GM19328 (cell line): ENCODE data around the gene XPO5.
"Not testable (repeated sequence)": the region's sequence is repeated elsewhere in the genome, so short reads cannot be mapped to it uniquely, and the experiment has no call there.

ENCODE experiments used
- ATAC-seq: cut with Tn5 transposase; IDR thresholded peaks from one replicate; pipeline ENCODE4 v1.9.1; 2021; ENCODE audit warnings: mild to moderate bottlenecking, moderate library complexity; ENCODE audit not compliant: unreplicated experiment

The XPO5 gene

DNA sequence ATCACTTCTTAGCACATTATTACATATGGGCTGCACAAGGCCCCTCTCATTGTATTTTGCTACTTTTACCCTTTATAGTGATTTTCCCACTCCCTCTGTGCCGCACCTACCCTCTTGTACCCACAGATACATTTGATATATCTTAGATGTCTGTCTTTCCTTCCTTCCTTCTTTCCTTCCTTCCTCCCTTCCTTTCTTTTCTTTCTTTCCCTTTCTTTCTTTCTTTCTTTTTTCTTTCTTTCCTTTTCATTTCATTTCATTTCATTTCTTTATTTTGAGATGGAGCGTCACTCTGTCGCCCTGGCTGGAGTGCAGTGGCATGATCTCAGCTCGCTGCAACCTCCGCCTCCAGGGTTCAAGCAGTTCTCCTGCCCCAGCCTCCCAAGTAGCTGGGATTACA lies 12.4 kb upstream of the XPO5 start:
- no peak for ATAC-seq

DNA sequence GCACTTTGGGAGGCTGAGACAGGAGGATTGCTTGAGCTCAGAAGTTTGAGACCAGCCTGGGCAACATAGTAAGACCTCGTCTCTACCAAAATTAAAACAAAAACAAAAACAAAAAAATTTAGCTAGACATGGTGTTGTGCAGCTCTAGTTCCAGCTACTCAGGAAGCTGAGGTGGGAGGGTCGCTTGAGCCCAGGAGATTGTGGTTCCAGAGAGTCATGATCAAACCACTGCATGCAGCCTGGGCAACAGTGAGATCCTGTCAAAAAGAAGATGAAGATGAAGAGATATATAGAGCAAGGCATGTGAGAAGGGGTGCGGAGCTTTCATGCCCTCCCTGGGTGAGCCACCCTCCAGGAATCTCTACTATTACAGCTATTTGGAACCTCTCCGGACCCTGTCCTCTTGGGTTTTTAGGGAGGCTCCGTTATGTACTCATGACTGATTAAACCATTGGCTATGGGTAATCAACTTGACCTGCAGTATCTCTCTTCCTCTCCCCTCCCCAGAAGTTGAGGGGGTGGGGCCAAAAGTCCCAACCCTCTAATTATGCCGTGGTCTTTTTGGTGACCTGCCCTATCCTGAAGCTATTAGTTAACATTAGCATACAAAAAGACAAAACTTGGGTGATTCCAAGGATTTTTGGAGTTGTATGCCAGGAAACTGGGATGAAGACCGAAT lies 9.2 kb upstream of the XPO5 start:
- ATAC-seq = no peak

DNA sequence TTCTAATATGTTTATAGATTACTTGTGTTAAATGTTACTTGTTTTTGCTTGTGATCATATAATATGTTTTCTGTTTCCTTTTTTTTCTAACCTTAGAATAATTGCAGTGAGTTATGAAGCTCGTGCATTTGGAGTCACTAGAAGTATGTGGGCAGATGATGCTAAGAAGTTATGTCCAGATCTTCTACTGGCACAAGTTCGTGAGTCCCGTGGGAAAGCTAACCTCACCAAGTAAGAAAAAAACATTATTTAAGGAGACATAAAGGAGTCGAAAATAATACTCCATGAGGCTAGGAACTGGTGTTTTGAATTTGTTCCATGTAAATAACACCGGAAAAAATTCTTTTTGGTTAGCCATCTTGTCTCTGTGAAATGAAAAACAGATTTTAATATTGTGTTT lies 7.1 kb upstream of the XPO5 start:
- no peak for ATAC-seq

DNA sequence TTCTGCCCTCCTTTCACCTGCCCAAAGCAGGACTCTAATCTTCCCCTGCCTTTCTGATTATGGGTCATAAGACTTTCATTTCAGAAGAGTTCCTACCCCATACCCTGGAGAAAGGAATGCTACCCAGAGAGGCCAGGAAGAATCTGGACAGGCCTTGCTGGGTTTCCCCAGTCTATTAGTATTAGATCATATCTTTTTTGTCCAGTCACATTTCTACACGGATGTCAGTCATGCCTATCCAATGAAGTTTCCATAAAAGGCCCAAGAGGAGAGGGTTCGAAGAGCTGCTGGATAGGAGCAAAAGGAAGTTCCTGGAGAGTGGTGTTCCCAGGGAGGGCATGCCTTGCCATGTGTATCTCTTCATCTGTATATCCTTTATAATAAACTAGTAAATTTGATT lies 3.3 kb upstream of the XPO5 start:
- ATAC-seq = no peak

DNA sequence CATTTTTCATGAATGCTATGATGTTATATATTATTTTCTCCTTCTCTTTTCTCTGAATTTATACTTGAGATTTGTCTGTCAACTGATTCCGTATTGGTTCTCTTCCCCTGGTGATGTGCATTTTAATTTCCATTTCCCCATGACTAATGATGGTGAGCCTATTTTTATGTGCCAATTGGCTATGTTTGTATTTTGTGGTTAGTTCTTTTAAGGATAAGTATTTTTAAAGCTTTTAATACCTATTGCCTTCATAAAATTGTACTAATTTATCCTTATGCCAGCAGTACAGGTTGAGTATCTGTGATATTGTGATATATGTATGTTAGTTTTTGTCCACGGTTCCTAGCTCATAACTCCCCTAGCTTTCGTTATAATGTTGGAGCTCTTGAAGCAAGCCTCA lies 2.9 kb upstream of the XPO5 start:
- no peak for ATAC-seq

DNA sequence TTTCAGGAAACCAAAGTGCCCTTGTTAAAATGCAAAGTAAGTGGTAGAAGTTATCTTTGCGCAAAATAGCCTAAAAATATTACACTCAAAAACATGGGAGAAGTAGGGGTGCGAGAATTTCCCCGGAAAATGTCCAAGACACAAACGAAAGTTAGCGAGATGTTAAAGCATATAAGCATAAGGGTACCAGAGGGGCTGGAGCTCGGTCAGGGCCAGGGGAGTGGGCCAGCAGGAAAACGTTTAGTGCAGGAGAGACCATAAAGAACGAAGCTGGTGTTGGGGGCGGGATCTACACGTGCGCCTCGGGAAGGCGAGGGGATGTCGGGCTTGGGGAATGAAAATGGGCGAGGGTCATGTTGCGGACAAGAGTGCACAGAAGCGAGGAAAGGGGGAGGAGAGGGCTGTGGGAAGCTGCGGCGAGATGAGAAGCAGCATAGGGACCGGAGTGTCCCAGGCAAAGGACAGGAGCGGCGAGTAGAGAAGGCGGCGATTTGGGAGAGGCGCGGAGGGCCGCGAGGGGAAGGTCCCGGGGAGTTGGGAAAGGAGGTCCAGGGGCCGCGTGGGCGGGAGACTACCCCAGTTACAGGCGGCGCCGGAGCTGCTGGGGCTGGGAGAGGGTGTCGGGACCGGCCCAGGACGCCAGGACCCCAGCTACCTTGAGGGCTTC lies 600 bp downstream of the XPO5 start:
- ATAC-seq = no peak

DNA sequence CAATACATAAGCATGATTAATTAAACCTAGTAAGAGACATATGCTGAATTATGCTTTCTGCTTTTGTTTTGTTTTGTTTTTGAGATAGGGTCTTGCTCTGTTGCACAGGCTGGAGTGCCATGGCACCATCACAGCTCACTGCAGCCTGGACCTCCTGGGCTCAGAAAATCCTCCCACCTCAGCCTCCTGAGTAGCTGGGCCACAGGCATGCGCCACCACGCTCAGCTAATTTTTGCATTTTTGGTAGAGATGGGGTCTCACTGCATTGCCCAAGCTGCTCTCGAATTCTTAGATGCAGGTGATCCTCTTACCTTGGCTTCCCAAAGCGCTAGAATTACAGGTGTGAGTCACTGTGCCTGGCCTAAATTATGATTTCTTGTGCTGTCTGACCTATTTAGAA lies 3.8 kb downstream of the XPO5 start:
- ATAC-seq = no peak

DNA sequence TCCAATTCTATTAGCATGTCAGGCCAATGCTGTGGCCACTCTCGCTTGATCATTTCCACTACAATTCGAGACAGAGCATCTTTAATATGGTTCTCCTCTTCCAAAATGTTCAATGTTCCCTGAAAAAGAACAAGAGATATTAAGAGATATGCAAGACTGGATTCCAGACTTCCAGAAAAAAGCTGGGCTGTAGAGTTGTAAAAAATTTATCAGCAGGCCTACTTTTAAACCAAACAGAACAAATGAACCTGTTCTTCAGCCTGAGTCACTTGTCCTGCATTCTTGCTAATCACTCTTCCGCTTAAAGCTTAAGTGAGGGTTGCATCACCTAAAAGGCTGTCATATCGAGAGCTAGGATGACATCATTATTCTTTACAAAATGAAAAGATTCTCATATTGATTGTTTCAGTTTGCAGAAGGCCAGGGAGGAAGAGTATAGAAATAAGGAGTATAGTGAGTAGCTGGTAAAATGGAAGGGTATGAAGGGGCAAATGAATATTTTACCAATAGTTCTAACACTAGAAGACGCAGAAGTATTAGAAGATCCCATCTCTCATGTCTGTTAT lies 4.9 kb downstream of the XPO5 start:
- ATAC-seq = no peak

DNA sequence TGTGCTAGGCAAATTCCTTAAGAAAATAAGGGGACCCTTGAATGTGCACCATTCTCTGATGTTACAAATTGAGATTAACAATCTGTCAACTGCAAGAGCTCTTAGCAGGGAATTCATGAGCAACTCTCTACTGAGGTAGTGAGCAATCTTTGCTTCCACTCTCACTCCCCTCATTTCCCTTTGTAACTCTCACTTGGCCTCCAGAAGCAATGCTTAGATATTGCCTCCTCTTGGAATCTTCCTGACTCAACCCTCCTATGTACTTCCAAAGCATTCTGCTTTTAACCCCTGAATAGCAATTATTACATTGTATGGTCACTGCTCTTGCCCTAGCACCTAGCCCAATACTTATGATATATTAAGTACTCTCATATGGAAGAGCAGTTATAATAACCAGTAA lies 16.5 kb downstream of the XPO5 start:
- no peak for ATAC-seq

DNA sequence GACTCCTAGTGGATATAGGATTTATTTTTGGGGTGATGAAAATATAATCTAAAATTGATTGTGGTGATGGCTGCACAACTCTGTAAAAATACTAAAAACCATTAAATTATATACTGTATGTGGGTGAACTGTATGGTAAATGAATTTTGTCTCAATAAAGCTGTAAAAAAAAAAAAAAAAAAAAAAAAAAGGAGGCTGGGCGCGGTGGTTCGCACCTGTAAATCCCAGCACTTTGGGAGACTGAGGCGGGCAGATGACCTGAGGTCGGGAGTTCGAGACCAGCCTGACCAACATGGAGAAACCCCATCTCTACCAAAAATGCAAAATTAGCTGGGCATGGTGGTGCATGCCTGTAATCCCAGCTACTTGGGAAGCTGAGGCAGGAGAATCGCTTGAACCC lies 18.2 kb downstream of the XPO5 start:
- not testable (repeated sequence) for ATAC-seq

DNA sequence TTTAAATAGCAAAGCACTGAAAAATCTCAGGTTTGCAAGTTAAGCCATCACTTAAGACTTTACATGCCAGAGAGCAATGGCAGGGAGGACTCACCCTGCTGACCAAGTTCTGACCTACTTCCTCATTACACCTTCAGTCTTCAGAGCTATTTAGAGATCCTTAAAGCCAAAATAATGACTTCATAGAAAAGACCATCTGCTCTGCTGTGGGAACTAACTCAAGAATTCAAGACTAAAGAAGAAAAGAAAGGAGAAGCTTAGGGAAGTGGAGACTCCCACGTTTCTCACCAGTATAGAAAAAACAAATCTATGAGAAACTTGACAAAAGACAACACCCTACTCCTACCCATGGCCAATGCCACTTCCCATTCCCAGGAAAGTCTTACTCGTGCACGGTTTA lies 28.6 kb downstream of the XPO5 start:
- no peak for ATAC-seq

DNA sequence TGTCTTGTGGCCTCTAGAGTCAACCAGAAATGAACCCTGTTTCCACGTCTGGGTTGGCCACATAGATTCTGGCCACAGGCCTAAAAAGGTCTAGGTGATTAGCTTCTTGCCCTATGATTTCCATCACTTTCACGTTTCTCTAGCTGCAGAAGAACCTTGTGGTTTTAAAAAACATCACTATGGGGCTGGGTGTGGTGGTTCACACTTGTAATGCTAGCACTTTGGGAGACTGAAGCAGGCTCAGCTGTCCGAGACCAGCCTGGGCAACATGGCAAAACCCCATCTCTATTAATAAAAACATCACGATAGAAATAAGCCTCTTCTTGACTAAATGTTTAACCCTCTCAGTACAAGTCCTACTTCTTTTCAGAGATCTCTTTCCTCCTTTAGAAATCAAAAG lies 31.4 kb downstream of the XPO5 start:
- no peak for ATAC-seq

DNA sequence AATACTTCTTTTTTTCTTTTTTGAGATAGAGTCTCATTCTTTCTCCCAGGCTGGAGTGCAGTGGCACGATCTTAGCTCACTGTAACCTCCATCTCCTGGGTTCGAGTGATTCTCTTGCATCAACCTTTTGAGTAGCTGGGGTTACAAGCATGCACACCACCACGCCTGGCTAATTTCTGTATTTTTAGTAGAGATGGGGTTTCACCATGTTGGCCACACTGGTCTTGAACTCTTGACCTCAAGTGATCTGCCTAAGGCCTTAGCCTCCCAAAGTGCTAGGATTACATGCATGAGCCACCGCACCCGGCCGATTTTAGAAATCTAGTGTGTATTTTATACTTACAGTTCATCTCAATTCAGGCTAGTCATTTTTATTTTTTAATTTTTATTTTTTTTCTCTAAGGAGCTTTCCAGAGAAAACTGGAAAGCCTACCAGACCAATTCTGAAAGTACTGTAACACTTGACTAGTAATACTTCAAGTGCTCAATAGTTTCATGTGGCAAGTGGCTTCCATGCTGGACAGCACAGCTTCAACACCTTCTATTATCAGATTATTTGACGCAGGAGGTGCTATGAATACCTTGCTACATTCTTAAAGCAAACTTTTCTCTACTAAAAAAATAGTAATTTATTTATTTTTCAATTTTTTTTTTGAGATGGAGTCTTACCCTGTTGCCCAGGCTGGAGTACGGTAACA lies 33.9 kb downstream of the XPO5 start:
- ATAC-seq = no peak

DNA sequence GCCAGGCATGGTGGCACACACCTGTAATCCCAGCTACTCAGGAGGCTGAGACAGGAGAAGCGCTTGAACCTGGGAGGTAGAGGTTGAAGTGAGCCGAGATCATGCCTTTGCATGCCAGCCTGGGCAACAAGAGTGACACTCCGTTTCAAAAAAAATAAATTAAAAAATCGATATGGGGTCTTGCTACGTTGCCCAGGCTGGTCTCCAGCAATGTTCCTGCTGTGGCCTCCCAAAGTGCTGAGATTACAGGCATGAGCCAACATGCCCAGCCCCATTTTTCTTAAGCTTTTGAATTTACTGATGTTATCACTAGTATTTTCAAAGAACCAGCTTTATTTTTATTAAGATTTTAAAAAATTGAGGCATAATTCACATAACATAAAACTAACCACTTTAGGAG lies 35.3 kb downstream of the XPO5 start:
- no peak for ATAC-seq

DNA sequence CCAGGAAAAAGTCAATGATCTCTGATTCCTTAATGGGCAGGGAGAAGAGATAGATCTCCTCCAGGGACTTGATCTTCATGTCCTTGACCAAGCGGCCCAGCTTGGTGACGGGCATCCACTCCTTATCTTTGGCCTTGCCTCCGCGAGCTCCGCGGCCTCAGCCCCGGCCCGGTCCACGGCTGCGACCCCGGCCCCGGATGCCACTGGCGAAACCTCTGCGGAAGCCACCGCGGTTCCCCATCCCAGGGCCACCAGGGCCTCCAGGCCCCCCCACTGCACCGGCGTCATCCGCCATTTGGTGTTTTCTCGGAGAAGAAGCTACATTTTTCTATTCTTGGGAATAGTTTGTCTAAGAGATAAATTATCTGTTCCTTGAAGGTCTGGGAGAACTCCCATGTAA lies 36.4 kb downstream of the XPO5 start:
- not testable (repeated sequence) for ATAC-seq

DNA sequence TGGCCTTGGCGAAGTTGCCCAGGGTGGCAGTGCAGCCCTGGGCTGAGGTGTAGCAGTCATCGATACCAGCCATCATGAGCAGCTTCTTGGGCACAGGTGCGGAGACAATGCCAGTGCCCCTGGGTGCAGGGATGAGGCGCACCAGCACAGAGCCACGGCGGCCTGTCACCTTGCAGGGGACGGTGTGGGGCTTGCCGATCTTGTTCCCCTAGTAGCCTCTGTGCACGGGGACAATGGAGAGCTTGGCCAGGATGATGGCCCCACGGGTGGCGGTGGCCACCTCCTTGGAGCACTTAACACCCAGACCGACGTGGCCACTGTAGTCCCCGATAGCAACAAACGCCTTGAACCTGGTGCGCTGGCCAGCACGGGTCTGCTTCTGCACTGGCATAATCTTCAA lies 36.9 kb downstream of the XPO5 start:
- ATAC-seq = not testable (repeated sequence)

DNA sequence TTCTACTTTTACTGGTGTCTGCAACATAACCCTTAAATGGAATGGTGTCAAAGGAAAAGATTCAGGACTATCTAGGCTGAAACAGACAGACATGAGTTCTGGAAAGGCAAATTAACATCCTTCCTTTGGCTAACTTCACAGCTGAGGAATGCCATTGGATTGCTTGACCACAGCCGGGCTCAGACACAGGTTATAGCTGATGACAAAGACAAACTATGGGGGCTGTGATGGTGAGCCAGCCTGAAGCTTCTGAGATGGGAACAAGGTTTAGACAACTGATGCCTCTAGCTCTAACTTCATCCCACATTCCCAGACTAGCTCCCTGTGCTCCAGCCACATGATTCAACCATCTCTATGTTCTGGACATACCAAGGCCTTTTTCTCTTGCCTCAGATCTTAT lies 43.6 kb downstream of the XPO5 start:
- ATAC-seq = no peak

DNA sequence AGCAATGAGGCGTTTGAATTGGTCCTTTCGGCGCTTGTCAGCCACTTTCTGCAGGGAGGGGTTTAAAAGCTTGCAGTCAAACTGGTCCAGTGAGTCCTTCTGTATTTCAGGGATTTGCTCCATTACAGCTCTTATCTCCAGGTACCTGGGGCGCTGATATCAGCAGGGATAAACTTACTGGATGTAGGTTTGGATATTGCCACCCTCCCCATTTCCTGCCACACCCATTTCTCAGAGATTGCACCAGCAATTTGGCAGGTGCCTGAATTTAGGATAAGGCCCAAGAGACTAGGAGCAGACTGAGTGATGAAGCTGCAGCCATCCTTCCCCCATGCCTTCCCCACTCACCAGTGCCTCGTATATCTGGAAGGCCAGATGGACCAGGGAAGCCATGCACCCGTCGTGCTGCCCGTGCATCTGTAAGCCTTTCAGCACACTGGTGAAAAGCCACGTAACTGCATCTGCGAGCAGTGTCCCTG lies 51.3 kb downstream of the XPO5 start:
- ATAC-seq = no peak

DNA sequence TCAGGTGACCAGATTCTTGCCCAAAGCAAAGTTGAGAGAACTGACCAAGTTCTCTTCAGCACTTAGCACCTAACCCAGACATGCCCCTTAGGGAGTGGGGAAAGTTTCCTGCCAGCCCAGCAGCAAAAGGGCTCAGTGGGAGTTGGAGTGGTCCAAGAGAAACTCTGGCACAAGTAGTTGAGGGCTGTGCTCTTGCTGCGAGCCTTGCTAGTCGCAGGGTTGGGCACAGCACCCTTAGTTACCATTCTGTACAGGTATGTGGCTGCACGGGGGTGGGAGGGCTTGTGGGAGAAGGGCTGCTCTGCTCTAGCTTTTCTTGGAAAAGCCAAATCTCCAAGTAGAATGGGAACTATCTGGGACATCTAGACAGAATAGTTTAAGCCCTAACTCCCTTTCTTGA lies 52.6 kb downstream of the XPO5 start:
- no peak for ATAC-seq

DNA sequence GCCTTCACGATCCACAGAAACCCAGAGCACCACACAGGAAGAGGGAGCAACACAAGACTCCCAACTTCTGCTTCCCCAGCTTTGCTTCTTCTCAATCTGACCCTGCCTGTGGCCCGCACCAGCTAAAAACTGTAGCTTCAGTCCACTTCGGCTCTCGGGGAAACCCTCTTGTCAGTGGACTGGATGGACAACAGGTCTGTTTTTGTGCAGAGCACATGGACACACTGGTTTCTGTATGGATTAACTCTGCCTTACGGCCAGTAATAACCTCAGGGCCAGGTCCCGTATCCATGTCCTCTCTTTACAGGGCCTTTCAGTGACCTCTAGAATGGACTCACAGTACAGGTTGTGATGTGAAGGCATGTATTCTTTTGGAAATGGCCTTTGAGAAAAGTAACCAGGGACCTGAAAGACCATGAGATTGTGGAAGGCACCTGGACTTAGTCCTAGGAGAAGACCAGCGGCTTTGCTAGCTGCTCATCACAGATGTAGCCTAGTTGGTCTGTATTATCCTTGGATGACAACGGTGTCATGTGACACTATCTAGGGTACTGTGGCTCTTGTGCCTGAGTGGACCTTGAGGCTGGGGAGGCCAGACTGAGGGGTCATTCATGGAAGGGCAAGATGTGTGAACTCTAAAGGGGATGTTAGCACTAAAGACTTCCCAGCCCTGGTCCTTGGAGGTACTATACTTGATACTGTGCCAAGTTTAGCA lies 53.1 kb downstream of the XPO5 start:
- ATAC-seq = no peak

DNA sequence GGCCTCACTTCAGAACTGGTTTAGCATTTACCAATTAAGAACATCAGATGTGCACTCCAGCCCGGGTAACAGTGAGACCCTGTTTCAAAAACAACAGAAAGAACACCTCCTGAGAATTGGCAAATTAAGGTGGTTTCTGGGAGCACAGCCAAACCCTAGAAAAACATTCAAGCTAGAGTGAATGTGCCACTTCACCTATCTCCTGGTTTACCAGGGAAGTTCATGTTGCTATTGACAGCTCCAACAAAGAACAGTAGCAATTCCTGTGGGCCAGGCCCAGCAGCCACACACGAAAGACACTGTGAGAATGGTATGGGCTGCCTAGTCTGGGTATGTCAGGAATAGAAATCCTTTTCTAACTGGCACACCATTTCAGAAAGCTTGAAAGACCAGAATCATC lies 54.0 kb downstream of the XPO5 start:
- ATAC-seq = no peak
